Measurements from ENCODE around the gene LPAR3. TPM values are rescaled to one million over a fixed set of nuclear protein-coding genes. Genes with fewer than 3 reads are reported as not detected.

LPAR3 gene
- polyA plus RNA-seq, 1 of the 3 experiments (the other 2 are of a cell fraction) = 0.08 TPM

DNA sequence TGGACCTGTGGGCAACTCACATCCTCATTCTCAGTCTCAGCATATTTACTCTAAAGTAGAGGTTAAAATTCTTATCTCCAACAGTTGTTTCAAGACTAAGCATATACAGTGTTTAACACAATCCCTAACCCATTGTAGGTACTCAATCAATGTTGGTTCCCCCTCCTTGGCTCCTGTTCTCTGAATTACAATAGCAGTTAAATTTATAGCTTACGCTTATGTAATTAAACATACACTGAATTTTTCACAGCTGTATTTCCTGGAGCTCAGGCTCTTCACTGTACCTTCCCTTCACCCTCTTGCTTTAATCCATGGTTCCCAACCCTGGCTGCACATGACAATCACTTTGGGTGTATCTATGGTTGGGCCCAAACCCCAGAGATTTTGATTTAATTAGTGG is 89.4 kb downstream of the LPAR3 start:
- 36% methylated on average over 1 of the region's 1 CpG for WGBS (ENCODE audit: low lambda C conversion rate)
- no peak overlapping the region for H3K4me2 ChIP-seq
- ChIA-PET CTCF (interaction anchor here (1.1 kb wide), 1 partner anchor 8 kb away, joined by 4 read pairs; no protein-coding TSS in a partner anchor), POLR2A (interaction anchor here (0.6 kb wide), 1 partner anchor 25 kb away, joined by 3 read pairs; no protein-coding TSS in a partner anchor)
- no peak overlapping the region for H3K4me3 ChIP-seq (ENCODE audit: low read depth in 2 of 2, low read length in 1 of 2)
- H4K20me1 ChIP-seq (ENCODE audit: insufficient read depth) = no peaks in the 10 kb centered on the region
- H3K79me2 ChIP-seq (ENCODE audit: insufficient read depth) = no peaks in the 10 kb centered on the region
- H3K27ac ChIP-seq (ENCODE audit: low read depth in 2 of 2, low read length in 1 of 2) = no peak overlapping the region
- TF ChIP-seq MXI1 (IDR thresholded peaks at IDR 0.05; ENCODE audit: low read depth, low read length) = no peak
- TF ChIP-seq, protein P1, sequence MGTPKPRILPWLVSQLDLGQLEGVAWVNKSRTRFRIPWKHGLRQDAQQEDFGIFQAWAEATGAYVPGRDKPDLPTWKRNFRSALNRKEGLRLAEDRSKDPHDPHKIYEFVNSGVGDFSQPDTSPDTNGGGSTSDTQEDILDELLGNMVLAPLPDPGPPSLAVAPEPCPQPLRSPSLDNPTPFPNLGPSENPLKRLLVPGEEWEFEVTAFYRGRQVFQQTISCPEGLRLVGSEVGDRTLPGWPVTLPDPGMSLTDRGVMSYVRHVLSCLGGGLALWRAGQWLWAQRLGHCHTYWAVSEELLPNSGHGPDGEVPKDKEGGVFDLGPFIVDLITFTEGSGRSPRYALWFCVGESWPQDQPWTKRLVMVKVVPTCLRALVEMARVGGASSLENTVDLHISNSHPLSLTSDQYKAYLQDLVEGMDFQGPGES (IDR thresholded peaks at IDR 0.05; ENCODE audit: low read depth, low read length) = no peak
- TF ChIP-seq, protein P2, sequence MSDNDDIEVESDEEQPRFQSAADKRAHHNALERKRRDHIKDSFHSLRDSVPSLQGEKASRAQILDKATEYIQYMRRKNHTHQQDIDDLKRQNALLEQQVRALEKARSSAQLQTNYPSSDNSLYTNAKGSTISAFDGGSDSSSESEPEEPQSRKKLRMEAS (IDR thresholded peaks at IDR 0.05; ENCODE audit: low read depth) = no peak
- TF ChIP-seq GATA2 (CRISPR knock-in tag; IDR thresholded peaks at IDR 0.05) = no peak
- no peak for TF ChIP-seq EP300 (IDR thresholded peaks at IDR 0.05; ENCODE audit: borderline replicate concordance in 1 of 2, low read depth in 1 of 2, low read length in 1 of 2)
- TF ChIP-seq CHD2 (IDR thresholded peaks at IDR 0.05; ENCODE audit: low read length, partially characterized antibody) = no peak
- TF ChIP-seq NRF1 (IDR thresholded peaks at IDR 0.05; ENCODE audit: low read depth, low read length) = no peak
- no peak for TF ChIP-seq GABPA (IDR thresholded peaks at IDR 0.05; ENCODE audit: low read depth)
- TF ChIP-seq FOXJ3 (CRISPR knock-in tag; IDR thresholded peaks at IDR 0.05) = no peak
- no peak for TF ChIP-seq RXRA (IDR thresholded peaks at IDR 0.05; ENCODE audit: borderline replicate concordance, low read depth)
- TF ChIP-seq, protein P3, sequence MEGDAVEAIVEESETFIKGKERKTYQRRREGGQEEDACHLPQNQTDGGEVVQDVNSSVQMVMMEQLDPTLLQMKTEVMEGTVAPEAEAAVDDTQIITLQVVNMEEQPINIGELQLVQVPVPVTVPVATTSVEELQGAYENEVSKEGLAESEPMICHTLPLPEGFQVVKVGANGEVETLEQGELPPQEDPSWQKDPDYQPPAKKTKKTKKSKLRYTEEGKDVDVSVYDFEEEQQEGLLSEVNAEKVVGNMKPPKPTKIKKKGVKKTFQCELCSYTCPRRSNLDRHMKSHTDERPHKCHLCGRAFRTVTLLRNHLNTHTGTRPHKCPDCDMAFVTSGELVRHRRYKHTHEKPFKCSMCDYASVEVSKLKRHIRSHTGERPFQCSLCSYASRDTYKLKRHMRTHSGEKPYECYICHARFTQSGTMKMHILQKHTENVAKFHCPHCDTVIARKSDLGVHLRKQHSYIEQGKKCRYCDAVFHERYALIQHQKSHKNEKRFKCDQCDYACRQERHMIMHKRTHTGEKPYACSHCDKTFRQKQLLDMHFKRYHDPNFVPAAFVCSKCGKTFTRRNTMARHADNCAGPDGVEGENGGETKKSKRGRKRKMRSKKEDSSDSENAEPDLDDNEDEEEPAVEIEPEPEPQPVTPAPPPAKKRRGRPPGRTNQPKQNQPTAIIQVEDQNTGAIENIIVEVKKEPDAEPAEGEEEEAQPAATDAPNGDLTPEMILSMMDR (IDR thresholded peaks at IDR 0.05) = no peak
- no peak overlapping the region for H3K9ac ChIP-seq
- peaks cover 12% of the 10 kb centered on the region; the same call in 1 of the 2 replicates for H3K27me3 ChIP-seq (ENCODE audit: insufficient read depth)
- no peaks in the 10 kb centered on the region for H3K9me2 ChIP-seq
- peak; percentile 8 for DNase-seq
- H3K9me3 ChIP-seq = no peaks in the 10 kb centered on the region
- no peak overlapping the region for H2AFZ ChIP-seq (ENCODE audit: low read depth)
- H3K4me1 ChIP-seq (ENCODE audit: control insufficient read depth in 1 of 2, insufficient read depth in 2 of 2, low read depth in 1 of 2, low read length in 1 of 2) = peaks cover 0 to 4% of the 10 kb centered on the region in 2 experiments; a peak in 1 of 4 replicates
- H3F3A ChIP-seq (replicated peaks; ENCODE audit: insufficient read depth) = no peaks in the 10 kb centered on the region
- H3K36me3 ChIP-seq (replicated peaks in 1 of 2; ENCODE audit: control insufficient read depth in 1 of 2, insufficient read depth in 2 of 2, low read length in 1 of 2) = no peaks in the 10 kb centered on the region

DNA sequence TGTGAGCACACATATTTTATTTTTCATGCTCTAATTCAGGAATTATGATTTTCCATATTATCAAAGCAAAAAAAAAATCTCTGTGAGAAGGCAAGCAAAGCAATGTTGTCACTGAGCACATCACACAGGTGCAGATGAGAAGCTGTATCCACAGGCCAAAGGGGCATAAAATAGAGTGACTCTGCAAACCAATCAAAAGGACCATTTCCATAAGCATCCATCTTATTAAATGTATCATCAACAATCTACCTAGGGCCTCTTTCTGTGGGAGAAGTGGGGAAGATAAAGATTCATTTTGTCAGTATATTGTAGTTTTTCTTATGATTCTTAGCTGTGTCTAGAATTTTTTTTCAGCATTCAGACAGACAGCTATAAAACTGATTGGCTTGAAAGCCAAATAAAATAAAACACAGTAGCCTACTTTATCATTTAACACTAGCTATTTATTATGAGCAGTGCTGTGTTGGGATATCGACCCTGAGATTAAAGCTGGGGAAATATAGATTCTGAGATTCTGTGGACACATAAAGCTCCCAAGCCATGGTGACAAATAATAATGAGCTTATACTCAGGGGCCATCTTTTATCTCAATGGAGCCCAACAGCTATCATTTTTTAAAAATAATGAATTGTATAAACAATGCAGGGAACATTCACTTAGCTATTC is 90.3 kb downstream of the LPAR3 start:
- no peaks in the 10 kb centered on the region for H3K79me2 ChIP-seq (ENCODE audit: insufficient read depth)
- ChIA-PET CTCF (interaction anchor here (0.6 to 1.1 kb wide), 2 partner anchors 8 to 835 kb away, joined by 3 to 4 read pairs; no protein-coding TSS in a partner anchor), POLR2A (no interaction called here)
- H3F3A ChIP-seq (replicated peaks; ENCODE audit: insufficient read depth) = no peaks in the 10 kb centered on the region
- no peaks in the 10 kb centered on the region for H3K9me3 ChIP-seq
- H3K9me2 ChIP-seq = no peaks in the 10 kb centered on the region
- H4K20me1 ChIP-seq (ENCODE audit: insufficient read depth) = no peaks in the 10 kb centered on the region
- H3K9ac ChIP-seq = no peak overlapping the region
- no peaks in the 10 kb centered on the region for H3K36me3 ChIP-seq (replicated peaks in 1 of 2; ENCODE audit: control insufficient read depth in 1 of 2, insufficient read depth in 2 of 2, low read length in 1 of 2)
- WGBS (ENCODE audit: low lambda C conversion rate) = 14% methylated on average over 1 of the region's 1 CpG
- no peak overlapping the region for H3K4me3 ChIP-seq (ENCODE audit: low read depth in 2 of 2, low read length in 1 of 2)
- peaks cover 0 to 4% of the 10 kb centered on the region in 2 experiments; a peak in 1 of 4 replicates for H3K4me1 ChIP-seq (ENCODE audit: control insufficient read depth in 1 of 2, insufficient read depth in 2 of 2, low read depth in 1 of 2, low read length in 1 of 2)
- DNase-seq = no peak
- no peak overlapping the region for H3K4me2 ChIP-seq
- H2AFZ ChIP-seq (ENCODE audit: low read depth) = no peak overlapping the region
- peaks cover 12% of the 10 kb centered on the region; the same call in 1 of the 2 replicates for H3K27me3 ChIP-seq (ENCODE audit: insufficient read depth)
- no peak overlapping the region for H3K27ac ChIP-seq (ENCODE audit: low read depth in 2 of 2, low read length in 1 of 2)
- TF ChIP-seq NRF1 (IDR thresholded peaks at IDR 0.05; ENCODE audit: low read depth, low read length) = no peak
- no peak for TF ChIP-seq TEAD4 (IDR thresholded peaks at IDR 0.05; ENCODE audit: borderline replicate concordance, insufficient read depth)
- TF ChIP-seq RXRA (IDR thresholded peaks at IDR 0.05; ENCODE audit: borderline replicate concordance, low read depth) = no peak
- TF ChIP-seq FOSL2 (IDR thresholded peaks at IDR 0.05; ENCODE audit: borderline replicate concordance, low read depth) = no peak
- TF ChIP-seq, protein P4, sequence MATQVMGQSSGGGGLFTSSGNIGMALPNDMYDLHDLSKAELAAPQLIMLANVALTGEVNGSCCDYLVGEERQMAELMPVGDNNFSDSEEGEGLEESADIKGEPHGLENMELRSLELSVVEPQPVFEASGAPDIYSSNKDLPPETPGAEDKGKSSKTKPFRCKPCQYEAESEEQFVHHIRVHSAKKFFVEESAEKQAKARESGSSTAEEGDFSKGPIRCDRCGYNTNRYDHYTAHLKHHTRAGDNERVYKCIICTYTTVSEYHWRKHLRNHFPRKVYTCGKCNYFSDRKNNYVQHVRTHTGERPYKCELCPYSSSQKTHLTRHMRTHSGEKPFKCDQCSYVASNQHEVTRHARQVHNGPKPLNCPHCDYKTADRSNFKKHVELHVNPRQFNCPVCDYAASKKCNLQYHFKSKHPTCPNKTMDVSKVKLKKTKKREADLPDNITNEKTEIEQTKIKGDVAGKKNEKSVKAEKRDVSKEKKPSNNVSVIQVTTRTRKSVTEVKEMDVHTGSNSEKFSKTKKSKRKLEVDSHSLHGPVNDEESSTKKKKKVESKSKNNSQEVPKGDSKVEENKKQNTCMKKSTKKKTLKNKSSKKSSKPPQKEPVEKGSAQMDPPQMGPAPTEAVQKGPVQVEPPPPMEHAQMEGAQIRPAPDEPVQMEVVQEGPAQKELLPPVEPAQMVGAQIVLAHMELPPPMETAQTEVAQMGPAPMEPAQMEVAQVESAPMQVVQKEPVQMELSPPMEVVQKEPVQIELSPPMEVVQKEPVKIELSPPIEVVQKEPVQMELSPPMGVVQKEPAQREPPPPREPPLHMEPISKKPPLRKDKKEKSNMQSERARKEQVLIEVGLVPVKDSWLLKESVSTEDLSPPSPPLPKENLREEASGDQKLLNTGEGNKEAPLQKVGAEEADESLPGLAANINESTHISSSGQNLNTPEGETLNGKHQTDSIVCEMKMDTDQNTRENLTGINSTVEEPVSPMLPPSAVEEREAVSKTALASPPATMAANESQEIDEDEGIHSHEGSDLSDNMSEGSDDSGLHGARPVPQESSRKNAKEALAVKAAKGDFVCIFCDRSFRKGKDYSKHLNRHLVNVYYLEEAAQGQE (IDR thresholded peaks at IDR 0.05; ENCODE audit: low read depth, low read length) = no peak
- no peak for TF ChIP-seq RFX5 (IDR thresholded peaks at IDR 0.05; ENCODE audit: low read length)
- TF ChIP-seq, protein P1 (IDR thresholded peaks at IDR 0.05; ENCODE audit: low read depth, low read length) = no peak
- no peak for TF ChIP-seq YY1 (IDR thresholded peaks at IDR 0.05; ENCODE audit: low read depth)
- TF ChIP-seq RAD21 (IDR thresholded peaks at IDR 0.05; ENCODE audit: low read length) = no peak
- no peak for TF ChIP-seq MXI1 (IDR thresholded peaks at IDR 0.05; ENCODE audit: low read depth, low read length)
- no peak for TF ChIP-seq ELF1 (IDR thresholded peaks at IDR 0.05)
- no peak for TF ChIP-seq EP300 (IDR thresholded peaks at IDR 0.05; ENCODE audit: borderline replicate concordance in 1 of 2, low read depth in 1 of 2, low read length in 1 of 2)

All from SK-N-SH (cell line).